Mesendoderm (in vitro differentiated cells): ENCODE data around the gene NAALAD2.

ENCODE experiments used
- DNase-seq: peaks from one replicate; pipeline ENCODE4 v3.0.0; 2013
- H2AK5ac ChIP-seq: 2 replicates; pipeline ENCODE4 v1.6.1; 2013; ENCODE audit warnings: low read length, inconsistent platforms
- H2BK120ac ChIP-seq: 2 replicates; pipeline ENCODE4 v1.6.1; 2013; ENCODE audit warnings: low read depth, mild to moderate bottlenecking, low read length, moderate library complexity, mixed read lengths
- H2BK15ac ChIP-seq: replicated peaks from 2 replicates; pipeline ENCODE4 v1.6.1; 2013; ENCODE audit warnings: low read depth, mild to moderate bottlenecking, moderate library complexity
- H2BK5ac ChIP-seq: 2 replicates; pipeline ENCODE4 v1.6.1; 2013; ENCODE audit warnings: low read length, inconsistent platforms
- H3K18ac ChIP-seq: 2 replicates; pipeline ENCODE4 v1.6.1; 2013; ENCODE audit warnings: mild to moderate bottlenecking, low read length, mixed read lengths
- H3K23ac ChIP-seq: one replicate; pipeline ENCODE4 v1.6.1; 2013; ENCODE audit warnings: low read length
- H3K27ac ChIP-seq: 2 replicates; pipeline ENCODE4 v1.5.1; 2013; ENCODE audit warnings: low read depth, mild to moderate bottlenecking, inconsistent platforms, low read length, moderate library complexity
- H3K27me3 ChIP-seq: 2 replicates; pipeline ENCODE4 v1.6.1; 2013; ENCODE audit warnings: low read length, control low read depth, mild to moderate bottlenecking, inconsistent platforms; ENCODE audit not compliant: insufficient read depth, poor library complexity
- H3K36me3 ChIP-seq: 2 replicates; pipeline ENCODE4 v1.6.1; 2013; ENCODE audit warnings: low read length, inconsistent platforms; ENCODE audit not compliant: control insufficient read depth, insufficient read depth
- H3K4ac ChIP-seq: one replicate; pipeline ENCODE4 v1.6.1; 2013; ENCODE audit warnings: low read depth, mild to moderate bottlenecking, low read length, moderate library complexity
- H3K4me1 ChIP-seq: 2 replicates; pipeline ENCODE4 v1.6.1; 2013; ENCODE audit warnings: low read depth, low read length, inconsistent platforms; ENCODE audit not compliant: control insufficient read depth
- H3K4me2 ChIP-seq: 2 replicates; pipeline ENCODE4 v1.6.1; 2013; ENCODE audit warnings: low read length
- H3K4me3 ChIP-seq: 2 replicates; pipeline ENCODE4 v1.5.1; 2013; ENCODE audit warnings: mild to moderate bottlenecking, low read length
- H3K56ac ChIP-seq: one replicate; pipeline ENCODE4 v1.6.1; 2013; ENCODE audit warnings: low read length
- H3K79me1 ChIP-seq: 2 replicates; pipeline ENCODE4 v1.6.1; 2013; ENCODE audit warnings: low read length, inconsistent platforms
- H3K79me2 ChIP-seq: 2 replicates; pipeline ENCODE4 v1.6.1; 2013; ENCODE audit warnings: mild to moderate bottlenecking, low read length; ENCODE audit not compliant: control insufficient read depth, insufficient read depth
- H3K9ac ChIP-seq: 2 replicates; pipeline ENCODE4 v1.6.1; 2013; ENCODE audit warnings: low read length, inconsistent platforms
- H4K5ac ChIP-seq: one replicate; pipeline ENCODE4 v1.6.1; 2013; ENCODE audit warnings: low read length
- H4K8ac ChIP-seq: one replicate; pipeline ENCODE4 v1.6.1; 2013; ENCODE audit warnings: low read depth, mild to moderate bottlenecking, control low read depth, low read length, moderate library complexity
- WGBS: extraction: QIAGEN DNeasy Blood & Tissue Kit; methylation state at CpG from one replicate; pipeline ENCODE4 v1.1.7; 2013; ENCODE audit warnings: low lambda C conversion rate, missing lambda C conversion rate; ENCODE audit not compliant: insufficient coverage; ENCODE audit errors: extremely low coverage; 5-methylcytosine and 5-hydroxymethylcytosine counted together

NAALAD2 gene

DNA sequence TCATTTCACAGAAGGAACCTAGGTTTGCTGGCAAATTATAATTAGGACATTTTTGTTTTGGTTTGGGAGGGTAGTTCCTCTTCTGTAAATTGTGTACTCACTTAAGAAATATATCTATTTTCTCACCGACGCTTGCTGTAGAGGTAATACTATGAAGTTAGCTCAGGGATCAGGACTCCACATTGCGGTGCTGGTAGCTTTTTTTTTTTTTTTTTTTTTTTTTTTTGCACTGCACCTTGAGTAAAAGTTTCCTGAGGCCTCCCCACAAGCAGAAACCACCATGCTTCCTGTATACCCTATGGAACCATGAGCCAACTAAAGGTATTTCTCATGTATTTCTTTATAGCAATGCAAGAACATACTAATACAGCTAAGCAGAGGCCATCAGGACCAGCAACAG, 34.0 kb upstream of the NAALAD2 start:
- Histone ChIP-seq H4K5ac (no peak overlapping the region), H3K79me2 (no peaks in the 10 kb centered on the region), H3K36me3 (no peaks in the 10 kb centered on the region), H2BK15ac (no peak overlapping the region), H3K9ac (no peak overlapping the region), H3K4me1 (no peaks in the 10 kb centered on the region), H2BK120ac (no peak overlapping the region), H3K27me3 (no peaks in the 10 kb centered on the region), H4K8ac (no peak overlapping the region), H2AK5ac (no peak overlapping the region), H2BK5ac (no peak overlapping the region), H3K4me2 (no peak overlapping the region), H3K27ac (no peak overlapping the region), H3K23ac (no peak overlapping the region), H3K56ac (no peak overlapping the region), H3K4me3 (no peak overlapping the region), H3K79me1 (no peaks in the 10 kb centered on the region), H3K4ac (no peak overlapping the region), H3K18ac (no peak overlapping the region)
- no CpG with 5 or more reads among the region's 3 CpGs for WGBS
- no peak for DNase-seq

DNA sequence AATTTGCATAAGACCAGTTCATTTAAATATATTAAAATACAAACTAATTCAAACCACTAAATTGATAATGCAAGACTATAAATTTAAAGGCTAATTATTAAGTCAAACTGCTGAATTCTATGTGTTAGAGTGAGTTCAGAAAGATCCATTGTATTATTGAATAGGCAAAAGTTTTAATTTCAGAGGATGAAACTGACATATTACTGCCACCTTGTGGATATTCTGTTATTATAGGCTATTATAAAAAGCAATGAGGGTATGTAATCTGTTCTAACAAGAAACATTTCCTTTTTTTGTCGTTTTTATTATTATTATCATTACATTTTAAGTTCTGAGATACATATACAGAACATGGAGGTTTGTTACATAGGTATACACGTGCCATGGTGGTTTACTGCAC, 20.9 kb upstream of the NAALAD2 start:
- no peak overlapping the region for H3K9ac ChIP-seq
- H3K4me1 ChIP-seq = no peaks in the 10 kb centered on the region
- H3K23ac ChIP-seq = no peak overlapping the region
- no peak overlapping the region for H3K4me3 ChIP-seq
- no peaks in the 10 kb centered on the region for H3K79me1 ChIP-seq
- H3K18ac ChIP-seq = no peak overlapping the region
- H2BK120ac ChIP-seq = no peak overlapping the region
- no peak overlapping the region for H2BK5ac ChIP-seq
- no peak for DNase-seq
- H3K36me3 ChIP-seq = no peaks in the 10 kb centered on the region
- no peak overlapping the region for H3K27ac ChIP-seq
- no peaks in the 10 kb centered on the region for H3K27me3 ChIP-seq
- no peak overlapping the region for H4K8ac ChIP-seq
- H3K56ac ChIP-seq = no peak overlapping the region
- no peak overlapping the region for H3K4me2 ChIP-seq
- H3K79me2 ChIP-seq = no peaks in the 10 kb centered on the region
- no peak overlapping the region for H2AK5ac ChIP-seq
- no peak overlapping the region for H3K4ac ChIP-seq
- no CpG with 5 or more reads among the region's 2 CpGs for WGBS
- H4K5ac ChIP-seq = no peak overlapping the region
- no peak overlapping the region for H2BK15ac ChIP-seq

DNA sequence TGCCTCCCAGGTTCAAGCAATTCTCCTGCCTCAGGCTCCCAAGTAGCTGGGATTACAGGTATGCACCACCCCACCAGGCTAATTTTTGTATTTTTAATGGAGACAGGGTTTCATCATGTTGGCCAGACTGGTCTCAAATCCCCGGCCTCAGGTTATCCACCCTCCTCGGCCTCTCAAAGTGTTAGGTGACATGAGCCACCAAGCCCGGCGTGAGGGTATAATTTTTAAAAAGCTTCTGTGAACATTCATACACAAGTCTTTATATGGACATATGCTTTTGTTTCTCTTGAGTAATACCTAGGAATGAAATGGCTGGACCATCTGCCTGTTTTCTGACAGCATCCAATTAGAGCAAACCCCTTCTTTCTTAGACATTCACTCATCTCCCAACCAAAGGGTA, 14.3 kb upstream of the NAALAD2 start:
- H4K5ac ChIP-seq = no peak overlapping the region
- no peak overlapping the region for H4K8ac ChIP-seq
- no peak overlapping the region for H2BK120ac ChIP-seq
- DNase-seq = no peak
- H2AK5ac ChIP-seq = no peak overlapping the region
- WGBS = no CpG with 5 or more reads among the region's 4 CpGs
- H3K27me3 ChIP-seq = no peaks in the 10 kb centered on the region
- H3K56ac ChIP-seq = no peak overlapping the region
- H3K79me1 ChIP-seq = no peaks in the 10 kb centered on the region
- H3K4me2 ChIP-seq = no peak overlapping the region
- H2BK15ac ChIP-seq = no peak overlapping the region
- no peak overlapping the region for H3K9ac ChIP-seq
- H3K27ac ChIP-seq = no peak overlapping the region
- no peak overlapping the region for H2BK5ac ChIP-seq
- no peak overlapping the region for H3K18ac ChIP-seq
- no peaks in the 10 kb centered on the region for H3K36me3 ChIP-seq
- no peak overlapping the region for H3K4me3 ChIP-seq
- no peaks in the 10 kb centered on the region for H3K4me1 ChIP-seq
- H3K4ac ChIP-seq = no peak overlapping the region
- no peaks in the 10 kb centered on the region for H3K79me2 ChIP-seq
- H3K23ac ChIP-seq = no peak overlapping the region

DNA sequence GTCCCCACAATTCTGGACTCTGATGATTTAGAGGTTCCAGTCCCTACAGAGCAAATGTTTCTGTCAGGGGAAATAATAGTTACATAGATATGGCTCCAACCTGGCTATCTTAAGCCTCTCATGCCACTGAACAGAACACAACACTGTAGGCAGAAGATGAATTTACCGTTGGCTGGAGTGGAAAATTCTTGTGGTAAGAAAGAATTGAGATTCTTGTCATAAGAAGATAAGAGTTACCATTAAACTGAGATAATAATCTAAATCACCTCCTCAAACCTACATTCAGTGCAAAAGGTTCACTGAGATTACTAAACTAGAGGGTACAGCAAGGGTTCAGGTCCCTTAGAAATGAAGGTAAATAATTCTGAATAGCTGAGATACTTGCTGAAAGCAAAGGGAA, 10.1 kb upstream of the NAALAD2 start:
- no peak overlapping the region for H2BK15ac ChIP-seq
- H3K27ac ChIP-seq = no peak overlapping the region
- WGBS = no CpG with 5 or more reads among the region's 1 CpG
- H3K79me1 ChIP-seq = no peaks in the 10 kb centered on the region
- H2BK5ac ChIP-seq = no peak overlapping the region
- no peak overlapping the region for H4K8ac ChIP-seq
- no peak overlapping the region for H3K18ac ChIP-seq
- H3K36me3 ChIP-seq = no peaks in the 10 kb centered on the region
- no peak overlapping the region for H3K4me2 ChIP-seq
- no peaks in the 10 kb centered on the region for H3K27me3 ChIP-seq
- no peak overlapping the region for H2AK5ac ChIP-seq
- H3K4me3 ChIP-seq = no peak overlapping the region
- no peak overlapping the region for H3K4ac ChIP-seq
- H2BK120ac ChIP-seq = no peak overlapping the region
- no peak overlapping the region for H4K5ac ChIP-seq
- H3K4me1 ChIP-seq = no peaks in the 10 kb centered on the region
- peak; percentile 3 for DNase-seq
- no peak overlapping the region for H3K9ac ChIP-seq
- no peak overlapping the region for H3K23ac ChIP-seq
- H3K56ac ChIP-seq = no peak overlapping the region
- H3K79me2 ChIP-seq = no peaks in the 10 kb centered on the region

DNA sequence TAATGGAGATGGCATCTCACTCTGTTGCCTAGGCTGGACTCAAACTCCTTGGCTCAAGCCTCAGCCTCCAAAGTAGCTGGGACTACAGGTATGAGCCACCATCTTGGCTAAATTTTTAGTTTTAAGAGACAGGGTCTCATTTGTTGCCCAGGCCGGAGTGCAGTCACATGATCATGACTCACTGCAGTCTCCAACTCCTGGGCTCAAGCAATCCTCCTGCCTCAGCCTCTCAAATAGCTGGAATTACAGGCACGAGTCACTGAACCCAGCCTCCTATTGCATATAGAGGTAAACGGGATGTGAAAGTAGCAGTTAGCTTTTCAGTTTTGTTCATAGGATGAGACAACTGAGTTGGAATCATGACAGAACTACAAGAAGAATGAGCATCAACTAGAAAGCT, 9.5 kb upstream of the NAALAD2 start:
- H3K18ac ChIP-seq = no peak overlapping the region
- H4K8ac ChIP-seq = no peak overlapping the region
- no peak overlapping the region for H3K4me2 ChIP-seq
- H3K23ac ChIP-seq = no peak overlapping the region
- H3K9ac ChIP-seq = no peak overlapping the region
- H4K5ac ChIP-seq = no peak overlapping the region
- H3K27ac ChIP-seq = no peak overlapping the region
- H2BK120ac ChIP-seq = no peak overlapping the region
- no peaks in the 10 kb centered on the region for H3K27me3 ChIP-seq
- H3K56ac ChIP-seq = no peak overlapping the region
- H3K4me3 ChIP-seq = no peak overlapping the region
- H3K4ac ChIP-seq = no peak overlapping the region
- no peaks in the 10 kb centered on the region for H3K4me1 ChIP-seq
- no CpG with 5 or more reads among the region's 3 CpGs for WGBS
- H3K79me1 ChIP-seq = no peaks in the 10 kb centered on the region
- H3K79me2 ChIP-seq = no peaks in the 10 kb centered on the region
- H2BK15ac ChIP-seq = no peak overlapping the region
- DNase-seq = no peak
- no peak overlapping the region for H2AK5ac ChIP-seq
- no peaks in the 10 kb centered on the region for H3K36me3 ChIP-seq
- no peak overlapping the region for H2BK5ac ChIP-seq
